PC-9 (cell line): Measurements from ENCODE around the gene TRIP6. TPM values are rescaled to one million over a fixed set of nuclear protein-coding genes. Genes with fewer than 3 reads are reported as not detected.
"Not testable (repeated sequence)": the region's sequence is repeated elsewhere in the genome, so short reads cannot be mapped to it uniquely, and the experiment has no call there.

Source experiments
- BruUV-seq: library from RNA; stranded (reverse); fragments of 400-500 nt; replicated peaks from 2 replicates; lab custom pipeline; 2021; lab: Mats Ljungman, UMichigan
- CTCF ChIA-PET: fragments of 300-600 bp; sonication (Branson Sonifier 250); formaldehyde crosslinking; loops from one replicate; lab custom pipeline; 2022; ENCODE audit warnings: antibody characterized with exemption; lab: Charles Lee
- POLR2A ChIA-PET: fragments of 300-600 bp; sonication (Branson Sonifier 250); formaldehyde crosslinking; loops from one replicate; lab custom pipeline; 2022; ENCODE audit warnings: antibody characterized with exemption; ENCODE audit not compliant: unreplicated experiment; lab: Charles Lee
- DNase-seq, 2 experiments: peaks; one replicate each; pipeline versions ENCODE4 v3.0.0 to v3.0.0-alpha.2; 2015 to 2022; ENCODE audit warnings: mixed read lengths in 1 of 2
- H2AFZ ChIP-seq: fragments of 200-600 bp; sonication (generic); 2 replicates; pipeline ENCODE4 v1.8.1; 2017; ENCODE audit warnings: antibody characterized with exemption
- H3F3A ChIP-seq: fragments of 200-600 bp; sonication (generic); 2 replicates; pipeline ENCODE4 v1.8.1; 2017; ENCODE audit warnings: antibody characterized with exemption, mild to moderate bottlenecking, low read depth; ENCODE audit not compliant: insufficient read depth
- H3K27ac ChIP-seq: fragments of 200-600 bp; sonication (generic); 2 replicates; pipeline ENCODE4 v1.6.1; 2016; ENCODE audit warnings: mixed run types
- H3K27me3 ChIP-seq: fragments of 200-600 bp; sonication (generic); 2 replicates; pipeline ENCODE4 v1.6.1; 2016; ENCODE audit warnings: low read depth, mixed run types; ENCODE audit not compliant: insufficient read depth
- H3K36me3 ChIP-seq: fragments of 200-600 bp; sonication (generic); 2 replicates; pipeline ENCODE4 v1.6.1; 2016; ENCODE audit warnings: low read depth, mixed run types
- H3K4me1 ChIP-seq: fragments of 200-600 bp; sonication (generic); replicated peaks from 2 replicates; pipeline ENCODE4 v1.6.1; 2016; ENCODE audit warnings: mixed run types; ENCODE audit not compliant: insufficient read depth
- H3K4me2 ChIP-seq: fragments of 200-600 bp; sonication (generic); 2 replicates; pipeline ENCODE4 v1.6.1; 2017; ENCODE audit warnings: mixed run types
- H3K4me3 ChIP-seq: fragments of 200-600 bp; sonication (generic); 2 replicates; pipeline ENCODE4 v1.6.1; 2016; ENCODE audit warnings: mixed run types
- H3K79me2 ChIP-seq: fragments of 200-600 bp; sonication (generic); 2 replicates; pipeline ENCODE4 v1.6.1; 2017; ENCODE audit warnings: low read depth, mixed run types
- H3K9me2 ChIP-seq: fragments of 200-600 bp; sonication (generic); 2 replicates; pipeline ENCODE4 v1.8.1; 2017; ENCODE audit warnings: mild to moderate bottlenecking; ENCODE audit not compliant: insufficient read depth
- H3K9me3 ChIP-seq: fragments of 200-600 bp; sonication (generic); 2 replicates; pipeline ENCODE4 v1.8.1; 2016; ENCODE audit warnings: low read depth; ENCODE audit not compliant: insufficient read depth
- H4K20me1 ChIP-seq: fragments of 200-600 bp; sonication (generic); 2 replicates; pipeline ENCODE4 v1.8.1; 2017; ENCODE audit not compliant: insufficient read depth
- CTCF ChIP-seq: fragments of 200-600 bp; sonication (generic); conservative IDR thresholded peaks from 2 replicates; pipeline ENCODE4 v1.6.1; 2017; ENCODE audit warnings: mixed run types, antibody characterized with exemption, mild to moderate bottlenecking, moderate library complexity
- EZH2 ChIP-seq: fragments of 200-600 bp; sonication (generic); IDR thresholded peaks from 2 replicates; pipeline ENCODE4 v1.8.0; 2017; ENCODE audit warnings: antibody characterized with exemption, low read depth
- intact Hi-C: fragments of 100-400 bp; cut with micrococcal nuclease; formaldehyde crosslinking; loops from one replicate; pipeline ENCODE4 v1.10.0; 2022; ENCODE audit not compliant: unreplicated experiment
- total RNA-seq: library from RNA; stranded (reverse); gene quantifications from 2 replicates; pipeline ENCODE4 v1.2.3, GENCODE V29; 2021

TRIP6 gene
- total RNA-seq, 1 experiment from 2014 or later: 89.3 TPM

GRCh38 chr7:100902638-100903037 lies 35.5 kb downstream of the TRIP6 start:
- ChIA-PET POLR2A (interaction anchor here (0.6 to 0.7 kb wide), 3 partner anchors 37 to 579 kb away, joined by 3 to 15 read pairs (median 4); no protein-coding TSS in a partner anchor), CTCF (no interaction called here)
- Histone ChIP-seq H2AFZ (no peak overlapping the region), H3K36me3 (no peaks in the 10 kb centered on the region), H3K79me2 (no peaks in the 10 kb centered on the region), H3K9me3 (no peaks in the 10 kb centered on the region), H3K4me3 (no peak overlapping the region), H3K9me2 (no peaks in the 10 kb centered on the region), H3K27me3 (no peaks in the 10 kb centered on the region), H3K4me1 (no peaks in the 10 kb centered on the region), H3K27ac (no peak overlapping the region), H3K4me2 (no peak overlapping the region), H3F3A (no peaks in the 10 kb centered on the region), H4K20me1 (no peaks in the 10 kb centered on the region)
- no peak for DNase-seq
- TF ChIP-seq EZH2 (no peak), CTCF (no peak)
- BruUV-seq: no TSS peak
- intact Hi-C loops: no loop called here

GRCh38 chr7:100908512-100908911 lies 41.3 kb downstream of the TRIP6 start:
- DNase-seq: no peak
- intact Hi-C loops: no loop called here
- Histone ChIP-seq H3K27ac (no peak overlapping the region), H3K36me3 (no peaks in the 10 kb centered on the region), H3K9me2 (no peaks in the 10 kb centered on the region), H2AFZ (no peak overlapping the region), H3K4me2 (no peak overlapping the region), H3K27me3 (no peaks in the 10 kb centered on the region), H3K9me3 (no peaks in the 10 kb centered on the region), H3K4me3 (no peak overlapping the region), H3K4me1 (no peaks in the 10 kb centered on the region), H3K79me2 (no peaks in the 10 kb centered on the region), H3F3A (no peaks in the 10 kb centered on the region), H4K20me1 (no peaks in the 10 kb centered on the region)
- CTCF ChIA-PET: interaction anchor here (0.6 kb wide), 1 partner anchor 236 kb away, joined by 11 read pairs; no protein-coding TSS in a partner anchor
- TF ChIP-seq CTCF (no peak), EZH2 (no peak)
- no TSS peak for BruUV-seq
- POLR2A ChIA-PET: no interaction called here

- H3K27ac ChIP-seq, H3K9me3 ChIP-seq, H2AFZ ChIP-seq, H3F3A ChIP-seq, BruUV-seq, H3K27me3 ChIP-seq, H3K4me2 ChIP-seq, H3K4me3 ChIP-seq, H3K36me3 ChIP-seq, DNase-seq, H3K9me2 ChIP-seq, H3K79me2 ChIP-seq, H4K20me1 ChIP-seq, H3K4me1 ChIP-seq, intact Hi-C loops: not testable (repeated sequence)
- POLR2A ChIA-PET: interaction anchor here (0.7 kb wide), 1 partner anchor 11 kb away, joined by 5 read pairs; no protein-coding TSS in a partner anchor
- CTCF ChIA-PET: interaction anchor here (0.6 kb wide), 1 partner anchor 11 kb away, joined by 8 read pairs; no protein-coding TSS in a partner anchor
Observed at GRCh38 chr7:100910443-100910842, 43.3 kb downstream of the TRIP6 start.

GRCh38 chr7:100911484-100911883 lies 44.3 kb downstream of the TRIP6 start:
- Histone ChIP-seq H3K9me3 (no peaks in the 10 kb centered on the region), H3K27me3 (no peaks in the 10 kb centered on the region), H2AFZ (no peak overlapping the region), H3K4me3 (no peak overlapping the region), H3K27ac (no peak overlapping the region), H3K79me2 (no peaks in the 10 kb centered on the region), H3K36me3 (no peaks in the 10 kb centered on the region), H3K9me2 (no peaks in the 10 kb centered on the region), H3K4me1 (no peaks in the 10 kb centered on the region), H3K4me2 (no peak overlapping the region), H4K20me1 (no peaks in the 10 kb centered on the region), H3F3A (no peaks in the 10 kb centered on the region)
- intact Hi-C loops: no loop called here
- no peak for DNase-seq
- TF ChIP-seq CTCF (no peak), EZH2 (no peak)
- ChIA-PET CTCF (no interaction called here), POLR2A (no interaction called here)
- no TSS peak for BruUV-seq
